Left lung (tissue), 10 donors: ENCODE measurements around the gene SLC47A2. TPM values are rescaled to one million over a fixed set of nuclear protein-coding genes. Genes with fewer than 3 reads are reported as not detected.

Experiments
- ATAC-seq: fragments of 200-7000 bp; cut with Tn5 transposase; one replicate; pipeline ENCODE4 v1.9.1; 2020; ENCODE audit warnings: moderate library complexity
- DNase-seq, 4 donors: peaks; one replicate each; pipeline ENCODE4 v3.0.0-alpha.2; 2013 to 2020
- H3K27ac ChIP-seq, 2 donors: fragments of 200-600 bp; sonication (generic) in 1 of 2; one replicate each; pipeline versions ENCODE4 v1.5.0 to v1.8.0; 2020 to 2021
- H3K27me3 ChIP-seq, 2 donors: fragments of 200-600 bp; sonication (generic) in 1 of 2; one replicate each; pipeline versions ENCODE4 v1.5.0 to v1.8.0; 2020 to 2021
- H3K36me3 ChIP-seq, 2 donors: fragments of 200-600 bp; sonication (generic) in 1 of 2; one replicate each; pipeline versions ENCODE4 v1.5.0 to v1.8.0; 2020 to 2021
- H3K4me1 ChIP-seq, 2 donors: fragments of 200-600 bp; one replicate each; pipeline ENCODE4 v1.8.0; 2021
- H3K4me3 ChIP-seq, 2 donors: fragments of 200-600 bp; sonication (generic) in 1 of 2; one replicate each; pipeline versions ENCODE4 v1.5.0 to v1.8.0; 2020 to 2021; ENCODE audit warnings: mild to moderate bottlenecking in 1 of 2
- H3K9me3 ChIP-seq, 2 donors: fragments of 200-600 bp; sonication (generic) in 1 of 2; one replicate each; pipeline versions ENCODE4 v1.5.0 to v1.8.0; 2020 to 2021
- intact Hi-C, 2 donors: fragments of 100-400 bp; cut with DNase I; formaldehyde crosslinking; loops; one replicate each; pipeline versions ENCODE4 v1.11.2 to v1.14.2; 2022
- polyA plus RNA-seq, 6 donors: library from polyadenylated mRNA; unstranded; fragments of 120-200 nt; gene quantifications; one replicate each; pipeline ENCODE4 v1.2.1, GENCODE V29; 2013; ENCODE audit not compliant: insufficient read length in 6 of 6
- total RNA-seq, 2 donors: library from RNA; stranded (reverse); fragmentation: NEBNext Ultra II Directional; extraction: Animal tissue kit (Norgen Biotek cat#: 25700); gene quantifications; one replicate each; pipeline ENCODE4 v1.2.1, GENCODE V29; 2021
- TF ChIP-seq, protein P1 (sequence below), 2 donors: fragments of 200-600 bp; sonication (generic) in 1 of 2; IDR thresholded peaks; one replicate each; pipeline versions ENCODE4 v1.5.0 to v1.8.0; 2021; ENCODE audit warnings: antibody characterized with exemption in 2 of 2
- donor health status: DM: no; HTN: yes; CAD: no.
- donor health status: DM: no; HTN: no; CAD: no.

The SLC47A2 gene
- total and polyA plus RNA-seq, 8 donors: 0.20 to 0.60 (median 0.41) TPM; not detected in 2

DNA sequence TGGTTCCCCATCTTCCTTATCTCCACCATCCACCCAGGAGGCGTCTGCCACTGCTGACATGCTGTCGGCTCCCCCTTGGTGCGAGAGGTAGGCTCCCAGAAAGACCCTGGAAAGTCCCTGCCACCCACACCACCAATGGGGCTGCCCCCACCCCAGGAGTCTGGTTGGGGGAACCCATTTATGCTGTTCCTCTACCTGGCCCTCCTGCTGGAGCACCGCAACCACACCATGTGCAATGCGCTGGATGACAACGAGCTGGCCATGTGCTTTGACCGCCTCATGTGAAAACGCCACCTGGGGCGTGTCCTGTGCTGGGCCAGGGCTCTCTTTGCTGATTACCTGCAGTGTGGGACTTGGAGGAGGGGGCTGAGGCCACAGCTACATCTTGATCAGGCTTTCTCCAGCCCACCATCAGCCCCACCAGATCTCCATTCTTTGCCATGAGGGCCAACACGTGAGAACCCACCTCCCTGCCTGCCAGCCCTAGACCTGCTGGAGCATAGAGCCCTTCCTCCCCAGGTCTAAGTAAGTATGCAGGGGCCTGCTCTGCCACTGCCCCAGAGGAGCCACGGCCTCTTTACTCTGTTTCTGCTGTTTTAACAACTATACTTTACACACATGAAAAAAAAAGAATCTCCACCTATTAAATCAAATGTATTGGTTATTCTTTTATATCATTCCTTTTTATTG, 39.6 kb upstream of the SLC47A2 start:
- Histone ChIP-seq H3K9me3 (no peaks in the 10 kb centered on the region), H3K4me3 (no peak overlapping the region), H3K36me3 (no peaks in the 10 kb centered on the region), H3K27me3 (no peaks in the 10 kb centered on the region), H3K4me1 (peaks cover 0 to 15% of the 10 kb centered on the region in 2 donors), H3K27ac (no peak overlapping the region)
- intact Hi-C loops: no loop called here
- no peak for DNase-seq
- ATAC-seq: no peak
- TF ChIP-seq, protein P1, sequence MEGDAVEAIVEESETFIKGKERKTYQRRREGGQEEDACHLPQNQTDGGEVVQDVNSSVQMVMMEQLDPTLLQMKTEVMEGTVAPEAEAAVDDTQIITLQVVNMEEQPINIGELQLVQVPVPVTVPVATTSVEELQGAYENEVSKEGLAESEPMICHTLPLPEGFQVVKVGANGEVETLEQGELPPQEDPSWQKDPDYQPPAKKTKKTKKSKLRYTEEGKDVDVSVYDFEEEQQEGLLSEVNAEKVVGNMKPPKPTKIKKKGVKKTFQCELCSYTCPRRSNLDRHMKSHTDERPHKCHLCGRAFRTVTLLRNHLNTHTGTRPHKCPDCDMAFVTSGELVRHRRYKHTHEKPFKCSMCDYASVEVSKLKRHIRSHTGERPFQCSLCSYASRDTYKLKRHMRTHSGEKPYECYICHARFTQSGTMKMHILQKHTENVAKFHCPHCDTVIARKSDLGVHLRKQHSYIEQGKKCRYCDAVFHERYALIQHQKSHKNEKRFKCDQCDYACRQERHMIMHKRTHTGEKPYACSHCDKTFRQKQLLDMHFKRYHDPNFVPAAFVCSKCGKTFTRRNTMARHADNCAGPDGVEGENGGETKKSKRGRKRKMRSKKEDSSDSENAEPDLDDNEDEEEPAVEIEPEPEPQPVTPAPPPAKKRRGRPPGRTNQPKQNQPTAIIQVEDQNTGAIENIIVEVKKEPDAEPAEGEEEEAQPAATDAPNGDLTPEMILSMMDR (IDR thresholded peaks at IDR 0.05): no peak

- TF ChIP-seq, protein P1 (IDR thresholded peaks at IDR 0.05): no peak
- no peak for ATAC-seq
- intact Hi-C loops: no loop called here
- no peaks in the 10 kb centered on the region for H3K9me3 ChIP-seq
- H3K4me1 ChIP-seq: peaks cover 0 to 15% of the 10 kb centered on the region in 2 donors
- DNase-seq: no peak
- no peaks in the 10 kb centered on the region for H3K27me3 ChIP-seq
- H3K4me3 ChIP-seq: no peak overlapping the region
- no peaks in the 10 kb centered on the region for H3K36me3 ChIP-seq
- H3K27ac ChIP-seq: no peak overlapping the region
These were observed 39.0 kb upstream of the SLC47A2 start for GRCh38 chr17:19755392-19755791.

DNA sequence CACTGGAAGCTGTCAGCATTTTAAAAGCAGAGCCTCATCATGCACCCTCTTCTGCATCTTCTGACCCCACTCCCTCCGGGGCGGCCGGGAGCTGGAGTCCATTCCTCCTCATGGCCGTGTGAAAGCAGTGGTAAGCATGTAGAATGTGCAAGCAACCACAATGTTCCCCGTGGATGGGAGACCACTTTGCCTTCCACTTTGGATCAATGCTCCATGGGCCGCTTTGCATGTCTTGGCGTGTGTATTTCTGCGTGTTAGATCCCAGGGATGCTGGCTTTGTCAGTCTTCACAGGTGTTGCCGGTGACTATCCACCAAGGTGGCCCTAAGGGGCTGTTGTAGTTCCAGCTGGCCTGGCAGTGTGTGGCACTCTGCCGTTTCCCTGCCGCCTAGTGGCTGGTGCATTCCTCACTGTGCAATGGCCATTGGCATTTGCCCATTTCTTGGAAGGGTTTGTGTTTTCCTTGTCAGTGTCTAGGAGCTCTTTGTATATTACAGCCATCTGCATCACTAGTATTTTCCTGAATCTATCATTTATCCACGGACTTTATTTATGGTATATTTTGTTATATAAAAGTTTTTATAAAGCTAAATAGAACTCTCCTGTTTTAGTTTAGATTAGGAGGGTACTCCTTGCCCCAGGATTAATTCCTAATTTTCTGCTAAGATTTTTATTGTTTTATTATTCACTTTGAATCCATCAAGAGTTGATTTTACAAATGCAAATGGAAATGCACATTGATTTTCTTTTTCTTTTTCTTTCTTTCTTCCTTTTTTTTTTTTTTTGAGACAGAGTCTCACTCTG, 37.5 kb upstream of the SLC47A2 start:
- Histone ChIP-seq H3K27ac (peak overlapping the region in 1 of 2 donors; percentile 57), H3K36me3 (no peaks in the 10 kb centered on the region), H3K27me3 (no peaks in the 10 kb centered on the region), H3K9me3 (no peaks in the 10 kb centered on the region), H3K4me3 (no peak overlapping the region), H3K4me1 (peaks cover 0 to 15% of the 10 kb centered on the region in 2 donors)
- DNase-seq (peak in 1 of 4 donors; percentile 79), ATAC-seq (peak; percentile 79)
- intact Hi-C loops: no loop called here
- TF ChIP-seq, protein P1 (IDR thresholded peaks at IDR 0.05): peak; percentile 31 to 50

GRCh38 chr17:19753051-19753509, 36.7 kb upstream of the SLC47A2 start:
- H3K27me3 ChIP-seq: no peaks in the 10 kb centered on the region
- H3K4me1 ChIP-seq: peaks cover 0 to 15% of the 10 kb centered on the region in 2 donors
- H3K4me3 ChIP-seq: no peak overlapping the region
- intact Hi-C loops: no loop called here
- TF ChIP-seq, protein P1 (IDR thresholded peaks at IDR 0.05): no peak
- H3K27ac ChIP-seq: peak overlapping the region in 1 of 2 donors; percentile 57
- H3K36me3 ChIP-seq: no peaks in the 10 kb centered on the region
- no peaks in the 10 kb centered on the region for H3K9me3 ChIP-seq
- DNase-seq: peak in 2 of 4 donors; percentile 80 to 92
- peak; percentile 90 for ATAC-seq
